ELF-1 (cell line): ENCODE data around the gene SCUBE2.
"Not testable (repeated sequence)": the region's sequence is repeated elsewhere in the genome, so short reads cannot be mapped to it uniquely, and the experiment has no call there.

Source experiments
- DNase-seq: peaks from one replicate; pipeline ENCODE4 v3.0.0-alpha.2; 2016; ENCODE audit warnings: low read depth, low spot score

The SCUBE2 gene

GRCh38 chr11:9008661-9009060, 82.7 kb downstream of the SCUBE2 start:
- no peak for DNase-seq

GRCh38 chr11:9008011-9008550, 83.3 kb downstream of the SCUBE2 start:
- no peak for DNase-seq

- no peak for DNase-seq
Observed at GRCh38 chr11:9005087-9005486, 86.3 kb downstream of the SCUBE2 start.

- DNase-seq = peak; percentile 47
Observed at GRCh38 chr11:9004183-9004926, 87.0 kb downstream of the SCUBE2 start.

GRCh38 chr11:9003573-9004182, 87.7 kb downstream of the SCUBE2 start, which contains the start of gene NRIP3:
Gene NRIP3 (minus strand): TSS chr11:9004001. CDS start chr11:9003935, 66 bp downstream.
- peak; percentile 66 for DNase-seq

GRCh38 chr11:9002920-9003572, 88.4 kb downstream of the SCUBE2 start:
- no peak for DNase-seq

- DNase-seq = peak; percentile 10
Observed at GRCh38 chr11:9001736-9002135, 89.7 kb downstream of the SCUBE2 start.

GRCh38 chr11:8998017-8998416, 93.4 kb downstream of the SCUBE2 start:
- DNase-seq = no peak

- DNase-seq = no peak
Observed at GRCh38 chr11:8997451-8997850, 93.9 kb downstream of the SCUBE2 start.

GRCh38 chr11:8989453-8989852, 101.9 kb downstream of the SCUBE2 start:
- DNase-seq = no peak

- no peak for DNase-seq
Observed at GRCh38 chr11:8988329-8989234, 102.8 kb downstream of the SCUBE2 start.

GRCh38 chr11:8987446-8987845, 104.0 kb downstream of the SCUBE2 start:
- no peak for DNase-seq

GRCh38 chr11:8986772-8987171, 104.6 kb downstream of the SCUBE2 start:
- not testable (repeated sequence) for DNase-seq

- no peak for DNase-seq
Observed at GRCh38 chr11:8985462-8985861, 105.9 kb downstream of the SCUBE2 start.

GRCh38 chr11:8983552-8983951, 107.8 kb downstream of the SCUBE2 start:
- no peak for DNase-seq

- DNase-seq = no peak
Observed at GRCh38 chr11:8980485-8980884, 110.9 kb downstream of the SCUBE2 start.

- not testable (repeated sequence) for DNase-seq
Observed at GRCh38 chr11:8979365-8979764, 112.0 kb downstream of the SCUBE2 start.

GRCh38 chr11:8973121-8973520, 118.3 kb downstream of the SCUBE2 start:
- DNase-seq = no peak

GRCh38 chr11:8971924-8972316, 119.5 kb downstream of the SCUBE2 start:
- no peak for DNase-seq

GRCh38 chr11:8971196-8971923, 120.0 kb downstream of the SCUBE2 start:
- DNase-seq = no peak
